ENCODE data around the gene ANKRD40.

- TF ChIP-seq CTCF (IDR thresholded peaks at IDR 0.05) = no peak
- TF ChIP-seq POLR2A (IDR thresholded peaks at IDR 0.05) = no peak
These were observed 38.7 kb downstream of the ANKRD40 start for GRCh38 chr17:50668838-50669581.

Measured in breast epithelium (tissue), 3 donors.